ENCODE data around the gene GCN1. TPM values are rescaled to one million over a fixed set of nuclear protein-coding genes. Genes with fewer than 3 reads are reported as not detected.

The GCN1 gene
- total RNA-seq, 1 experiment from 2014 or later = 181 TPM

- TF ChIP-seq JUN (CRISPR knock-in tag; IDR thresholded peaks at IDR 0.05) (no peak), ATF2 (CRISPR knock-in tag; IDR thresholded peaks at IDR 0.05; ENCODE audit: borderline replicate concordance, low read depth) (no peak), OVOL2 (CRISPR knock-in tag; IDR thresholded peaks at IDR 0.05; ENCODE audit: borderline replicate concordance) (no peak), RELA (CRISPR knock-in tag; IDR thresholded peaks at IDR 0.05; ENCODE audit: borderline replicate concordance) (no peak), HMGA2 (CRISPR knock-in tag; IDR thresholded peaks at IDR 0.05) (no peak), AR (CRISPR knock-in tag; IDR thresholded peaks at IDR 0.05) (no peak), ZNF263 (CRISPR knock-in tag; IDR thresholded peaks at IDR 0.05; ENCODE audit: low read depth) (no peak), TCF7 (CRISPR knock-in tag; IDR thresholded peaks at IDR 0.05; ENCODE audit: low read depth) (no peak), MLX (CRISPR knock-in tag; IDR thresholded peaks at IDR 0.05) (no peak)
- Mint-ChIP-seq H3K9me3 (no peaks in the 10 kb centered on the region), H3K4me1 (peaks cover 73% of the 10 kb centered on the region), H3K27me3 (ENCODE audit: low read depth) (no peaks in the 10 kb centered on the region), H3K4me3 (no peak overlapping the region), H3K36me3 (no peaks in the 10 kb centered on the region), H3K27ac (no peak overlapping the region)
- CTCF ChIA-PET = interaction anchor here (1.0 to 16.6 kb wide), 5 partner anchors 7 to 59 kb away, joined by 3 to 450 read pairs (median 11); partner anchors contain the start of genes PXN and RPLP0
- DNase-seq (ENCODE audit: low spot score) (no peak), ATAC-seq (no peak)
- POLR2A ChIA-PET = interaction anchor here (1.2 to 1.6 kb wide), 3 partner anchors 20 to 53 kb away, joined by 3 to 5 read pairs (median 4); partner anchors contain the start of gene RNU4-2
Observed at GRCh38 chr12:120238217-120238616, 43.7 kb upstream of the GCN1 start.

- H3K4me1 Mint-ChIP-seq = peaks cover 73% of the 10 kb centered on the region
- POLR2A ChIA-PET = interaction anchor here (1.2 to 1.6 kb wide), 2 partner anchors 26 to 36 kb away, joined by 3 read pairs; partner anchors contain the start of gene RPLP0
- no peaks in the 10 kb centered on the region for H3K27me3 Mint-ChIP-seq (ENCODE audit: low read depth)
- no peaks in the 10 kb centered on the region for H3K9me3 Mint-ChIP-seq
- CTCF ChIA-PET = interaction anchor here (1.0 to 16.6 kb wide), 5 partner anchors 8 to 60 kb away, joined by 4 to 450 read pairs (median 44); partner anchors contain the start of genes PXN and RPLP0
- no peaks in the 10 kb centered on the region for H3K36me3 Mint-ChIP-seq
- 0 out of 2 replicates have a peak overlapping the region, but pooled peaks have one; percentile 36 for H3K27ac Mint-ChIP-seq
- H3K4me3 Mint-ChIP-seq = no peak overlapping the region
- DNase-seq (ENCODE audit: low spot score) = no peak
- no peak for ATAC-seq
- TF ChIP-seq HMGA2 (CRISPR knock-in tag; IDR thresholded peaks at IDR 0.05) = no peak
- TF ChIP-seq TEAD1 (CRISPR knock-in tag; IDR thresholded peaks at IDR 0.05) = no peak
- TF ChIP-seq MYBL2 (CRISPR knock-in tag; IDR thresholded peaks at IDR 0.05) = no peak
- no peak for TF ChIP-seq CBFB (CRISPR knock-in tag; IDR thresholded peaks at IDR 0.05; ENCODE audit: low read depth)
- no peak for TF ChIP-seq USF1 (CRISPR knock-in tag; IDR thresholded peaks at IDR 0.05)
- TF ChIP-seq PREB (CRISPR knock-in tag; IDR thresholded peaks at IDR 0.05; ENCODE audit: borderline replicate concordance) = no peak
- TF ChIP-seq FOXP4 (CRISPR knock-in tag; IDR thresholded peaks at IDR 0.05) = no peak
- no peak for TF ChIP-seq ZNF281 (CRISPR knock-in tag; IDR thresholded peaks at IDR 0.05)
- no peak for TF ChIP-seq ZNF416 (CRISPR knock-in tag; IDR thresholded peaks at IDR 0.05)
- no peak for TF ChIP-seq IRF1 (CRISPR knock-in tag; IDR thresholded peaks at IDR 0.05)
Observed at GRCh38 chr12:120237360-120238171, 43.1 kb upstream of the GCN1 start.
